WTC11 (cell line): ENCODE measurements around the gene TDRD10. TPM values are rescaled to one million over a fixed set of nuclear protein-coding genes. Genes with fewer than 3 reads are reported as not detected.
A peak's percentile ranks its signal among the peaks of the same experiment; 100 is the strongest.

Experiments
- ATAC-seq: fragments of 200-7000 bp; cut with Tn5 transposase; 2 replicates; pipeline ENCODE4 v1.10.0; 2021; ENCODE audit warnings: mild to moderate bottlenecking, moderate library complexity
- CTCF ChIA-PET: fragments of 300-600 bp; sonication (Branson Sonifier 250); formaldehyde crosslinking; loops from one replicate; lab custom pipeline; 2021; ENCODE audit warnings: antibody characterized with exemption; lab: Charles Lee
- POLR2A ChIA-PET: fragments of 350-600 bp; sonication (Branson Sonifier 250); formaldehyde crosslinking; loops from one replicate; lab custom pipeline; 2021; ENCODE audit warnings: antibody characterized with exemption; lab: Charles Lee
- DNase-seq: peaks from one replicate; pipeline ENCODE4 v3.0.0; 2021; ENCODE audit warnings: low spot score
- H3K27ac Mint-ChIP-seq: 2 replicates; pipeline ENCODE4 v1.8.0; 2021; ENCODE audit warnings: mixed read lengths
- H3K27me3 Mint-ChIP-seq: 2 replicates; pipeline ENCODE4 v1.8.0; 2021; ENCODE audit warnings: low read depth, mild to moderate bottlenecking, moderate library complexity, mixed read lengths
- H3K36me3 Mint-ChIP-seq: 2 replicates; pipeline ENCODE4 v1.8.0; 2021; ENCODE audit warnings: mixed read lengths
- H3K4me1 Mint-ChIP-seq: 2 replicates; pipeline ENCODE4 v1.8.0; 2022; ENCODE audit warnings: mixed read lengths
- H3K4me3 Mint-ChIP-seq: 2 replicates; pipeline ENCODE4 v1.8.0; 2021; ENCODE audit warnings: mild to moderate bottlenecking, moderate library complexity, mixed read lengths
- H3K9me3 Mint-ChIP-seq: 2 replicates; pipeline ENCODE4 v1.8.0; 2021; ENCODE audit warnings: mixed read lengths
- ARID4B ChIP-seq: sonication (generic); formaldehyde crosslinking; IDR thresholded peaks from 2 replicates; pipeline ENCODE4 v1.8.0; 2023; ENCODE audit warnings: missing genetic modification reagents, mild to moderate bottlenecking, borderline replicate concordance
- CDX4 ChIP-seq: fragments of 250-450 bp; sonication (Bioruptor Pico); IDR thresholded peaks from 2 replicates; pipeline ENCODE4 v1.9.0; 2021; ENCODE audit warnings: moderate library complexity, mild to moderate bottlenecking, inconsistent platforms, borderline replicate concordance
- E2F1 ChIP-seq: sonication (generic); formaldehyde crosslinking; IDR thresholded peaks from 2 replicates; pipeline ENCODE4 v1.8.0; 2022; ENCODE audit warnings: mild to moderate bottlenecking, missing genetic modification reagents
- ELF4 ChIP-seq: sonication (generic); formaldehyde crosslinking; IDR thresholded peaks from 2 replicates; pipeline ENCODE4 v1.8.1; 2022; ENCODE audit warnings: low read depth, mild to moderate bottlenecking, moderate library complexity, missing genetic modification reagents
- EMX1 ChIP-seq: fragments of 250-450 bp; sonication (Bioruptor Pico); IDR thresholded peaks from 2 replicates; pipeline ENCODE4 v1.8.0; 2021; ENCODE audit warnings: mild to moderate bottlenecking
- HMGA2 ChIP-seq: fragments of 250-450 bp; sonication (Bioruptor Pico); IDR thresholded peaks from 2 replicates; pipeline ENCODE4 v1.4.0; 2021; ENCODE audit warnings: mild to moderate bottlenecking, moderate library complexity
- JUN ChIP-seq: sonication (generic); formaldehyde crosslinking; IDR thresholded peaks from 2 replicates; pipeline ENCODE4 v1.8.0; 2023; ENCODE audit warnings: mild to moderate bottlenecking, missing genetic modification reagents
- NFATC4 ChIP-seq: fragments of 250-450 bp; sonication (Bioruptor Pico); IDR thresholded peaks from 2 replicates; pipeline ENCODE4 v1.9.0; 2021; ENCODE audit warnings: mild to moderate bottlenecking
- NR2C2 ChIP-seq: sonication (generic); formaldehyde crosslinking; IDR thresholded peaks from 2 replicates; pipeline ENCODE4 v1.8.0; 2022; ENCODE audit warnings: mild to moderate bottlenecking, missing genetic modification reagents
- PREB ChIP-seq: sonication (generic); formaldehyde crosslinking; IDR thresholded peaks from 2 replicates; pipeline ENCODE4 v1.8.1; 2022; ENCODE audit warnings: mild to moderate bottlenecking, missing genetic modification reagents, moderate library complexity, borderline replicate concordance
- SMAD4 ChIP-seq: sonication (generic); formaldehyde crosslinking; IDR thresholded peaks from 2 replicates; pipeline ENCODE4 v1.8.0; 2022; ENCODE audit warnings: mild to moderate bottlenecking, missing genetic modification reagents
- ZNF232 ChIP-seq: sonication (generic); formaldehyde crosslinking; IDR thresholded peaks from 2 replicates; pipeline ENCODE4 v1.8.0; 2022; ENCODE audit warnings: mild to moderate bottlenecking, missing genetic modification reagents
- ZNF532 ChIP-seq: fragments of 250-450 bp; sonication (Bioruptor Pico); IDR thresholded peaks from 2 replicates; pipeline ENCODE4 v1.9.0; 2021; ENCODE audit warnings: mild to moderate bottlenecking, borderline replicate concordance
- ZNF671 ChIP-seq: fragments of 250-450 bp; sonication (Bioruptor Pico); IDR thresholded peaks from 2 replicates; pipeline ENCODE4 v1.8.0; 2021; ENCODE audit warnings: mild to moderate bottlenecking
- total RNA-seq: library from RNA; stranded (reverse); gene quantifications from 3 replicates; pipeline ENCODE4 v1.2.3, GENCODE V29; 2021
- TF ChIP-seq, protein P1 (sequence below): sonication (generic); formaldehyde crosslinking; conservative IDR thresholded peaks from 2 replicates; pipeline ENCODE4 v1.8.1; 2022; ENCODE audit warnings: mild to moderate bottlenecking, missing genetic modification reagents
- TF ChIP-seq, protein P2 (sequence below): fragments of 250-450 bp; sonication (Bioruptor Pico); IDR thresholded peaks from 2 replicates; pipeline ENCODE4 v1.9.0; 2021; ENCODE audit warnings: mild to moderate bottlenecking

TDRD10 gene
- total RNA-seq, 1 experiment from 2014 or later = 0.09 TPM

DNA sequence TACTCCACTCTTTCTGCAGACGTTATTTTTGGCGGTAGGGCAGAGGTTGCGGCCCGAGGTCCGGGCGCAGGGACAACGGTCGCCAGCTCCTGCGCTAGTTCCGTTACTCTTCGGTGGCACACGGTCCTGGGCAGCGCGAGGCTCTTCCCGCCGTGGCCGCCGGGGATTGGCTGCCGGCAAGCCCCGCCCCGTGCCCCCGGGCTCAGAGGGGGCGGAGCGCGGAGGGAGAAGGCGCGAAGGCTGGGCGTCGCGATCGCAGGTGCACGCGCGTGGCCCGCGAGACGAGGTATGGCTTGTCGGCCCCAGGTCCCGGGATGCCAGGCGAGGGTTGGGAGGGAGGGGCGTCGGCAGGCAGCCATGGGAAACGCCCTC lies 711 bp downstream of the TDRD10 start (continued):
- no peak for TF ChIP-seq ZNF532
- TF ChIP-seq, protein P1, sequence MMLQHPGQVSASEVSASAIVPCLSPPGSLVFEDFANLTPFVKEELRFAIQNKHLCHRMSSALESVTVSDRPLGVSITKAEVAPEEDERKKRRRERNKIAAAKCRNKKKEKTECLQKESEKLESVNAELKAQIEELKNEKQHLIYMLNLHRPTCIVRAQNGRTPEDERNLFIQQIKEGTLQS (CRISPR knock-in tag) = 0 out of 2 replicates have a peak, but pooled peaks have one; percentile 30

DNA sequence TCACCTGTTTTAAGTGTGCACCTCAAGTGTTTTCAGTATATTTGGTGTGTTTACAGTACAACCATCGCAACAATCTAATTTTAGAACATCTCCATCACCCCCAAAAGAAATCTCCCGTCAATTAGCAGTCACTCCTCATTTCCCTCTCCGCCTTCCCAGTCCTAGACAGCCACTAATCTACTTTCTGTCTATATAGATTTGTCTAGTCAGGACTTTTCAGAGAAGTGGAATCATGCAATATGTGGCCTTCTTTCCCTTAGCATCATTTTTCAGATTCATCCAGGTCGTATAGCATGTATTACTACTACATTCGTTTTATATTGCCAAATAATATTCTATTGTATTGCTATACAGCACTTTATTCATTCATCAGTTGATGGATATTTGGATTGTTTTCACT lies 1.9 kb downstream of the TDRD10 start:
- H3K4me1 Mint-ChIP-seq = peaks cover 4% of the 10 kb centered on the region
- no peak for TF ChIP-seq E2F1 (CRISPR knock-in tag)
- TF ChIP-seq JUN (CRISPR knock-in tag) = no peak
- TF ChIP-seq NR2C2 (CRISPR knock-in tag) = no peak
- TF ChIP-seq ARID4B (CRISPR knock-in tag) = no peak
- TF ChIP-seq, protein P1 (CRISPR knock-in tag) = no peak
- no peak for TF ChIP-seq SMAD4 (CRISPR knock-in tag)
- TF ChIP-seq HMGA2 (CRISPR knock-in tag) = no peak
- TF ChIP-seq ZNF232 (CRISPR knock-in tag) = no peak
- no peak for TF ChIP-seq CDX4
- TF ChIP-seq, protein P2, sequence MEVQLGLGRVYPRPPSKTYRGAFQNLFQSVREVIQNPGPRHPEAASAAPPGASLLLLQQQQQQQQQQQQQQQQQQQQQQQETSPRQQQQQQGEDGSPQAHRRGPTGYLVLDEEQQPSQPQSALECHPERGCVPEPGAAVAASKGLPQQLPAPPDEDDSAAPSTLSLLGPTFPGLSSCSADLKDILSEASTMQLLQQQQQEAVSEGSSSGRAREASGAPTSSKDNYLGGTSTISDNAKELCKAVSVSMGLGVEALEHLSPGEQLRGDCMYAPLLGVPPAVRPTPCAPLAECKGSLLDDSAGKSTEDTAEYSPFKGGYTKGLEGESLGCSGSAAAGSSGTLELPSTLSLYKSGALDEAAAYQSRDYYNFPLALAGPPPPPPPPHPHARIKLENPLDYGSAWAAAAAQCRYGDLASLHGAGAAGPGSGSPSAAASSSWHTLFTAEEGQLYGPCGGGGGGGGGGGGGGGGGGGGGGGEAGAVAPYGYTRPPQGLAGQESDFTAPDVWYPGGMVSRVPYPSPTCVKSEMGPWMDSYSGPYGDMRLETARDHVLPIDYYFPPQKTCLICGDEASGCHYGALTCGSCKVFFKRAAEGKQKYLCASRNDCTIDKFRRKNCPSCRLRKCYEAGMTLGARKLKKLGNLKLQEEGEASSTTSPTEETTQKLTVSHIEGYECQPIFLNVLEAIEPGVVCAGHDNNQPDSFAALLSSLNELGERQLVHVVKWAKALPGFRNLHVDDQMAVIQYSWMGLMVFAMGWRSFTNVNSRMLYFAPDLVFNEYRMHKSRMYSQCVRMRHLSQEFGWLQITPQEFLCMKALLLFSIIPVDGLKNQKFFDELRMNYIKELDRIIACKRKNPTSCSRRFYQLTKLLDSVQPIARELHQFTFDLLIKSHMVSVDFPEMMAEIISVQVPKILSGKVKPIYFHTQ (CRISPR knock-in tag) = no peak
- TF ChIP-seq PREB (CRISPR knock-in tag) = no peak
- no peak for TF ChIP-seq ZNF671 (CRISPR knock-in tag)
- TF ChIP-seq ELF4 (CRISPR knock-in tag) = no peak
- no peak for TF ChIP-seq NFATC4
- no peak for TF ChIP-seq EMX1
- TF ChIP-seq, all 79 proteins: peak for 0
- ChIA-PET CTCF (no interaction called here), POLR2A (no interaction called here)
- Mint-ChIP-seq H3K4me3 (no peak overlapping the region), H3K27ac (no peak overlapping the region), H3K9me3 (0 out of 2 replicates have a peak, but pooled peaks cover 8% of the 10 kb centered on the region), H3K36me3 (peaks cover 4% of the 10 kb centered on the region), H3K27me3 (peaks cover 86% of the 10 kb centered on the region)
- ATAC-seq (no peak), DNase-seq (no peak)
